HG03159 (cell line): ENCODE data around the gene EIF2B1.
A peak's percentile ranks its signal among the peaks of the same experiment; 100 is the strongest.

ENCODE experiments used
- ATAC-seq: cut with Tn5 transposase; IDR thresholded peaks from one replicate; pipeline ENCODE4 v1.9.1; 2021; ENCODE audit warnings: mild to moderate bottlenecking, moderate library complexity; ENCODE audit not compliant: unreplicated experiment

Gene EIF2B1

DNA sequence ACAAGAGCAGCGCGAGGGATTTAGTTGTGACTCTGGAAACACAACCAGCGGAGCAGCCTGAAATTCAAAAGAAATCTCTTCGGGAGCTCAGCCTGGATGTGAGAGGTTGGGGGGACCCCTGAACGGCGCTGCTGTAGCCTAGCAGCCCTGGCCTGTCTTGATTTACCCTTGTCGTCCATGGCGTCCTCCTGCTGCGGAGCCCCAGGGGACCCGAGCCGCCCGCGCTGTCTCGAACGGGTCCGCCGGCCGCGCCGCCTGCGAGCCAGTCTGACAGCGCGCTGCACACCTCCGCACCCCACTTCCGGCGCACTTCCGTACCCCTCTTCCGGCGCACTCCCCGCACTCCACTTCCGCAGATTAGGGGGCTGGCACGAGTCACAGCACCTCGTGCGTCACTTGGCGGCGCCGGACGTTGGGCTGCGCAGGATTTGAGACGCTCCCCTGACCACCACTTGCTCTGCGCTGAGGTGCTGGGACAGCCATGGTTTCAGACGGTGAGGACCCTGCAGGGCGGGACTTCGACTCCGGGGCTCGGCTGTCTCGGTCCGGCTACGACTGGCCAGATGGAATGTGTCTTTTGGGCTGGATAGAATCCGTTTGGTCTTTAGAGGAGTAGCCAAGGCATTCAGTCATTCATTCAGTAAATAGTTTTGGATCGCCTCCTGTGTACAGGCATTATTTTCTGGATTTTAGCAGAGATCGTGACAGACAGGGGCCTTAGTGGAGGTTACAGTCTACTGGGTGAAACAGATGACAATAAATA, at the start of gene EIF2B1, which contains the start of gene GTF2H3:
Gene EIF2B1 (minus strand): TSS at position 308 of the 763 bp plus-strand sequence. CDS start 129 bp downstream, at position 179.
Gene GTF2H3 (plus strand): TSS at position 451 of the 763 bp plus-strand sequence. CDS start 31 bp downstream, at position 482.
- peak; percentile 95 for ATAC-seq

DNA sequence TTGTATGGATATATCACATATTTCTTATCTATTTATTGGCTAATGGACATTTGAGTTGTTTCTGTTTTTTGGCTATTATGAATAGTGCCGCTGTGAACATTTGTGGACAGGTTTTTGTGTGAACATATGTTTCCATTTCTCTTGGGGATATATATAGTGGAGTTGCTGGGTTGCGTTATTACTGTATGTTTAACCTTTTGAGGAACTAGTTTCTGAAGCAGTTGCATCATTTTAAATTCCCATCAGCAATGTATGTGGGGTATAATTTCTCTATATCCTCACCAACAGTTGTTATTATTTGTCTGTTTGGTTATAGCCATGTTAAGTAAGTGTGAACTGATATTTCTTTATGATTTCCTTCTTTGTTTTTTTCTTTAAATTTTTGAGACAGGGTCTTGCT, 48.1 kb upstream of the EIF2B1 start:
- ATAC-seq: no peak

DNA sequence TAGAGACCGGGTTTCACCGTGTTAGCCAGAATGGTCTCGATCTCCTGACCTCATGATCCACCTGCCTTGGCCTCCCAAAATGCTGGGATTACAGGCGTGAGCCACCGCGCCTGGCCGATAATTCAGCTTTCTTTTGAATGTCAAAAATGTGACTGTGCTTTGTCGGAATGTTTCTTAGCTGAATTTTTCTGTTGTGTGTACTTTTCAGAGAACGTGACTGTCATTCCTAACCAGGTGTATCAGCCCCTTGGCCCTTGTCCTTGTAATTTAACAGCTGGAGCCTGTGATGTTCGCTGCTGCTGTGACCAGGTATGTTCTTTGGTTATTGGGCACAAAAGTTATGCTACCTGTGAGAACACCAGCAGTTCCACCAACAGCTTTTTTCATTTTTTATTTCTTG, 45.5 kb upstream of the EIF2B1 start:
- no peak for ATAC-seq

DNA sequence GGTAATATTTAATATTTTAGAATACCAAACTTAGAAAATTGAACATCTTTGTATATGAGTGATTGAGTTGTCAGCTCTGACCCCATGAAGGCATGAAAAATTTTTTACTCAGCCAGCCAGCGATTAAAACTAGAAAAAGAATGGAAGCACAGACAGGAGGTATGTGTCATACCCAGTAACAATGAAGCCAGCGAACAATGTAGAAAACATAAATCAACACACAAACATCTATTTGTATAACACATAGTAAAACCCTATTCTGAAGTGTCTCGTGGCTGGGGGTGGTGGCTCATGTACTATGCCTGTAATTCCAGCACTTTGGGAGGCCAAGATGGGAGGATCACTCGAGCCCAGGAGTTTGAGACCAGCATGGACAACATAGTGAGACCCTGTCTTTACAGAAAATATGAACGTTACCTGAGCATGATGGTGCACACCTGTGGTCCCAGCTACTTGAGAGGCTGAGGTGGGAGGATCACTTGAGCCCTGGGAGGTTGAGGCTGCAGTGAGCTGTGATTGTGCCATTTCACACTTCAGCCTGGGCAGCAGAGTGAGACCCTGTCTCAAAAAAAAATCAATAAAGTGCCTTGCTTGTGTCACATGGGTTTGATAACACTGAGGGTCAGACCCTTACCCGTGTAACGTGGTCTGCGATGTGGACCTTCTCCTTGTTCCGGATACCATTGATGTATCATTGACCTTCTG, 43.3 kb upstream of the EIF2B1 start:
- ATAC-seq: no peak

DNA sequence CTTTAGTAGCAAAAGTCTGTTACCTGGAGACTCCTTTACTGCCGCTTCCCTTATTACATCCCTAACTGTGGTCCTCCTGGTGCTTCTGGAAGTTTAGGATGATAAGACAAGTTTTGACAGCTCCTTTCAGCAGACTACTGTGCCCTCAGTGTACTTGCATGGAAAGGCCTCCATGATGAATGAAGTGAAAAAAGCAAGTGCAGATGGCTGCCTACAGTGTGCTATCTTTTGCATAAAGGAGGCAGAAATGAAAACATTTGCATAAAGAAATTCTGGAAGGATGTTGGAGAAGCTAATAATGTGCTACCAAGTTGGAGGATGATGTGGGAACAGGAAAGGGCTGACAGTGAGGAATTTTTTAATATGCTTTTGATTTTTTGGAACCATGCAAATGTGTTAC, 42.0 kb upstream of the EIF2B1 start:
- no peak for ATAC-seq

DNA sequence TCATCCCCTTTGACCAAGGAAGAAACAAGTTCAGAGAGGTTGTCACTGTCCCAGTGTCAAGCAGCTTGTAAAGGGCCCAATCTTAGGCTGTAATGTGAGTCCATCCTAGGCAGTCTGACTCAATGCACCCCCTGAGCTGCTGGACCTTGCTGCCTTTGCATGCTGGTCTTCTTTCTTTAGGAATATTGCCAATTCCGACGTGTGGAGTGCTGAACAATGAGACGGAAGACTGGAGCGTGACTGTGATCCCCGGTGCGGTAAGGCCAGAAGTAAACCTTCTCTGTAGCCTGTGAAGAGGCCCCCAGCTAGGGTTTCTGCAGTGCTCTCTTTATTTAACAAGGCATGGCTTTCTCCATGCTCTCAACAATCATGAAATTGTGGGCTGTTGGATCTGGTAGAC, 38.4 kb upstream of the EIF2B1 start:
- no peak for ATAC-seq

DNA sequence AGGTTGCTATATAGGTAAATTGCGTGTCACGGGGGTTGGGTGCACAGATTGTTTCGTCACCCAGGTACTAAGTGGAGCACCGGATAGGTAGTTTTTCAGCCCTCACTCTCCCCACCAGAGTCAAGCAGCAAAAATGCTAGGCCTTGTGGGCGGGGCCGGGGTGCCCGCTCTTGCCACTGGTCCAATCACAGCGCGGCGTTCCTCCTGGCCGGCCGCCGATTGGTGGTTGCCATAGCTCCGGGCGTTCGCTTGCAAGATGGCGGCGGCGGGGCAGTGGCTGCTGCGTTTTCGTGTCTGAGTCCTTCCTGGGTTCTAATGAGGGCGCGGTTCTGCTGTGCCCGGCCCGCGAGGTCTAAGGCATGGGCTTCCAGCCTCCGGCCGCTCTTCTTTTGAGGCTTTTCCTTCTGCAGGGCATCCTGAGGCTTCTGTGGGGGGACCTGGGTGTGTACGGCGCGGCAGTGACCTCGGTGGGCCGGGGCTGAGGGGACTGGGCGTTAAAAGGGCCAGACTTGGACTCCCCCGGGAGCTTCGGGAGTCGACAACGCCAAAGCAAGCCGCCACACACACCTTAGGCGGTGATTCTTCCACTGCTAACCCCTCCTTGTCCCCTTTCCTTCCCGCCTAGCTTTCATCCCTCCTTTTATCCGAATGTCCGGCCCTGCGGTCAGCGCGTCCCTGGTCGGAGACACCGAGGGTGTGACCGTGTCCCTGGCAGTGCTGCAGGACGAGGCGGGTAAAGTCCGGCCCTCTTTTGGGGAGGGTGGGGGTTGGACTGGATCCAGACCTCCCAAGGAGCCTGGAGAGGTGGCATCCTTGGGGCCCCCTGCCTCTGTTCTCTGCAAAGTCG, 37.6 kb upstream of the EIF2B1 start, which contains the start of gene TCTN2:
Gene TCTN2 (plus strand): TSS at position 232 of the 847 bp plus-strand sequence. CDS start 128 bp downstream, at position 360.
- ATAC-seq: peak; percentile 98

DNA sequence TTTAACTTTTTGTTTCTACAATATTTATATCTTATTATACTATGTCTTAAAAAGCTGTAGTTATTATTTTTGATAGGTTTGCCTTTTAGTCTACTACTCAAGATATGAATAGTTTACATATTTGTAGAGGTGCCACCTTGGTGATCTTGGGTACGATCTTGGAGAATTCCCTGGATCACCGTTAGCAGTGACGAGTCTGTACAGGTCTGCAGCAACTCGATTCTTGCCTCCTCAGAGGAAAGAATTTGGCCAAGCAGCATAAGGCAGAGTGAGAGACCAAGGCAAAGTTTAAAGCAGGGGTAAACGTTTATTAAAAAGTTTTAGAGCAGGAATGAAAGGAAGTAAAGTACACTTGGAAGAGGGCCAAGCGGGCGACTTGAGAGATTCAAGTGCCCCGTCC, 34.3 kb upstream of the EIF2B1 start:
- ATAC-seq: no peak

DNA sequence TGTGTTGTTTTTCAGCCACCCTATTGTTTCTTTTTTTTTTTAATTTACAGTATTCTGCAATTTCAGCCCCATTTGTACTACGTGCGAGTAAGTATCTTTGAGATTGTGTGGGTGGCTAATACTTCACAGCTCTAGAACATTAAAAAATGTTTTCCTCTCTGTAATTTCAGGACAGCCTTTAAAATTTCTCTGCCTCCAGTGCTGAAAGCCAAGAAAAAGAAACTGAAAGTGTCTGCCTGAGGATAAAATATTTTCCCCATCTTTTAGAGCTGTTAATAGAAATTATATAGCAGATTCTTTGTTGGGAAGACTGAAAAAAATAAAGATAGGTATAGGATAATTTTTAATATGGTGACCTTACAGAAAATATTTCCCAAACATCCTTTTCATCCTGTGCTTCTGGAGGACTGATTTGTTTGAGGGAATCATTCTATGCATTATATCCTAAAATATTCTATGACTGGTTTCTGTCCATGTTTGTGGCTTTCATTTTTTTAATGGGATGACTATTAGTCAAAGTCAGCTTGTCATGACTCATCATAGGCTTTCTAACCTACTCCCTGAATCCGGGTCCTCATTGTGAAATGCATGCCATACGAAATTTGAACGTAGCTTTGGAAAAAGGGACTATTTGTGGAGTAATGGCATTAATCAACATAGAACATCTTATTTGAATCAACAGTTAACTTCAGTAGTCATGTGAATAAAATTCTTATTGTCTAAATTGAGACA, 26.7 kb upstream of the EIF2B1 start:
- no peak for ATAC-seq

DNA sequence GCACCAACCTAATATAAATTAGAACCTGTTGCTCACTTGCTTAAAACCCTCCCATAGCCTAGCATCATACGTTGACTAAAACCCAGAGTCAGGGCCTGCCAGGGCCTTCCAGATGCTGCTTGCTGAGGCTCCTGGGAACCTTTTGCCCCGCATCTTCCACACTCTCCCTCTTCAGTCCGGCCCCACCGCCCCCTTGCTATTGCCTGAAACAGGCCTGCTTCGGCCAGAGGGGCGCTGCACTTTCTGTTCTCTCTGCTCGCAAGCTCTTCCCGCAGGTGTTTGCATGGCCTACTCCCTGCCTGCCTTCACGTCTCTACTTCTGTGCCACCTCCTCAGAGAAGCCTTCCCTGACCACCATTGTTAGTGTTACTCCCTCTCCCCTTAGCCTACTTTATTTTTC, 23.7 kb upstream of the EIF2B1 start:
- no peak for ATAC-seq

DNA sequence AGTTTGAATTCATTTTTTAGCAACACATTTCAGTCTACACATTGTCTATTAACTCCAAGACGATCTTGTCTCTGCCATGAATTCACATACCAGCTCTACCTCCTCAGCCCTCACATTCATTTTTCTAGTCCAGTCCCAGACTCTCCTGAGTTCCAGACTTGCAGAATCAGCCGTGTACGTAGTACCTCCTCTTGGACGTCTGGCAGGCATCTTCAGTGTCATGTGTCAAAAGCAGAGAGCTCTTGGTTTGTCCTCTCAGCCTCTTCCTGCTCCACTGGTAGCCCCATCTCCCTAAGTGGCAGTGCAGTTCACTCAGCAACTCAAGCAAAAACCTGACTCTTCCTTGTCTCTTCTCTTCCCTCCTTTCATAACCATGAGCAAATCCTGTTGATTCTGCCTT, 22.9 kb upstream of the EIF2B1 start:
- no peak for ATAC-seq

DNA sequence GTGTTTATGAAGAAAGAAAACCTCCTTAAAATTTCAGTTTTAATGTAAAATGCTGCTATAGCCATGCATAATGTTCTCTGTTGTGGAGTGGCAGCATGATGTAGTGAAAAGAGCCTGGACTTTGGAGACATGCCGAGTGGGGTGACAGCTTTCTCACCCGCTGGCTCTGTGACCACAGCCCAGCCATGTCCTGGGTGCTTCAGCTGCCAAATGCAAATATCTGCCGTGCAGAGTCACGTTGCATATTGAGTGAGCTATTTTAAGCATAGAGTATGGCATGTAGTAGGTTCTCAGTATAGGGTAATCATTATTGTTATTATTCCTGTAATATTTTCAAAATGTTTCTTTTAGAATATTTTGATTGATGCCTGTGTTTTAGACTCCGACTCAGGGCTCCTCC, 21.9 kb upstream of the EIF2B1 start:
- peak; percentile 92 for ATAC-seq

DNA sequence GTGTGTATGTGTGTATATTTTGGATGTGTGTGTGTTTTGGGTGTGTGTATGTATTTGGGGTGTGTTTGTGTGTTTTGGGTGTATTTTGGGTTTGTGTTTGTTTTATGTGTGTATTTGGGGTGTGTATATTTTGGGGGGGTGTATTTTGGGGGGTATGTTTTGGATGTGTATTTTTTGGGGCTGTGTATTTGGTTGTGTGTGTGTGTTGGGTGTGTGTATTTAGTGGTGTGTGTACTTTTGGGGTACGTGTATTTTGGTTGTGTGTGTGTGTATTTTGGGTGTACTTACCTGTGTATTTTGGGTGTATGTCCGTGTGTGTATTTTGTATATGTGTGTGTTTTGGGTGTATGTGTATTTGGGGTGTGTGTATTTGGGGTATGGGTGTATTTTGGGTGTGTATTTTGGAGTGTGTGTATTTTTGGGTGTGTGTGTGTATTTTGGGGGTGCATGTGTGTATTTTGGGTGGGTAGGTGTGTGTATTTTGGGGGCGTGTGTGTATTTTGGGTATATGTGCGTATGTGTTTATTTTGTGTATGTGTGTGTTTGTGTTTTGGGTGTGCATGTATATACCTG, 20.7 kb upstream of the EIF2B1 start:
- no peak for ATAC-seq

DNA sequence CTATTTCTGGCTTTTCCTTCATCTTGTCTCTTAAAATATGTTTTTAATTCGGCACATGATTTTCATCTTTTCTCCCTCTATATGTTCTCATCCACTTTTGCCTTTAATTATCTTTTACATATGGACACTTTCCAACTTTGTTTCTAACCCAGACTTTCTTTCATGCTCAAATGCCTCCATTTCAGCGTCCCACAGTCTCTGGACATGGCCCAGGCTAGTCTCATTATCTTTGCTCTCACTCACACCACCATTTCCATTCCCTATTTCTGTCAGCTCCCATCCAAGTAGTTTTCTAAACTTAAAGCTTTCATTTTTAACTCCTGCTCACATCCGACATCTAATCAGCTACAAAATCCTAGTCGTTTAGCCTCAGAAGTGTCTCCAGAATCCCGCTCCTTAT, 14.9 kb upstream of the EIF2B1 start:
- ATAC-seq: no peak

DNA sequence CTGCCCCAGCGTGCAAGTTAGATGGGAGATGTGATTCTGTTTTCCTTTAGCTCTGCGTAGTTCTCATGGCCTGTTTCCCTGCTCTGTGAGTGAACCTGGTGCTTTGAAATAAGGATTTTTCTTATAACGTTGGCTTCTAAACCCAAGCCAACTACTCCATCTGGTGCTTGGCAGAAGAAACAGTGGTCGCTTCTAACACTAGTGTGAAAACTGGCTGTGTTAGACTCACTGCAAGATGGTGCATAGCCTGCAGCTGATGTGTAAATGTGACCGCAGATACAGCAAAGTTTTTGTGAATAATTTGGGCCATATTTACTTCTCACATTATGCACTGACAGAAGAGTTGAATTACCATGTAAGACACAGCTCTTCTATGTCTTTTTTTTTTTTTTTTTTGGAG, 12.4 kb upstream of the EIF2B1 start:
- no peak for ATAC-seq

DNA sequence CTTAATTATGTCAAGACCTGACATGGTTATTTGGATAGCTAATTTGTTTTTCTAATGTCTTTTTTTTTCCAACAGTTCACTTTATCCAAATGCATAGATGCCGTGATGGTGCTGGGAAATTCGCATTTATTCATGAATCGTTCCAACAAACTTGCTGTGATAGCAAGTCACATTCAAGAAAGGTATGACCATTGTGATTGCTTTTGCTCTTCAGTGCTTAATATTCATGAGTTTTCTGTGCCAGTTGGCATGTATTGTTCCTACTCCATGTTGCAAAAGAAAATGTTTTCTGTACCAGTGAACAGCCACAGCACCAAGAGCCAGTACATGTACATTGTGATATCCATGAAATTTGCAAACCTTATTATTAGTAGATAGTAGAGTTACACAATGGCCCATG, 11.9 kb upstream of the EIF2B1 start:
- no peak for ATAC-seq

DNA sequence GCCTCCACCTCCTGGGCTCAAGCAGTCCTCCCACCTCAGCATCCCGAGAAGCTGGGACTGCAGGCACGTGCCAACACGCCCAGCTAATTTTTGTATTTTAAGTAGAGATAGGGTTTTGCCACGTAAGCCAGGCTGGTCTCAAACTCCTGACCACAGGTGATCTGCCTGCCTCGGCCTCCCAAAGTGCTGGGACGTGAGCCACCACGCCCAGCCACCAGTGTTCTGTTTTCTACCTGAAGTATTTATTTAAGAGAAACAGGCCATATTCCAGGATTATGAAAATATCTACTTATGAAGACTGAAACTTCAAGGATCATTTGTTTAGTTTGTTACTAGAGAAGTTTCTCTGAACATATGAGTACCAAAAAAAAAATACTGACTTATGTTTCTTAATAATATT, 10.4 kb upstream of the EIF2B1 start:
- ATAC-seq: no peak

DNA sequence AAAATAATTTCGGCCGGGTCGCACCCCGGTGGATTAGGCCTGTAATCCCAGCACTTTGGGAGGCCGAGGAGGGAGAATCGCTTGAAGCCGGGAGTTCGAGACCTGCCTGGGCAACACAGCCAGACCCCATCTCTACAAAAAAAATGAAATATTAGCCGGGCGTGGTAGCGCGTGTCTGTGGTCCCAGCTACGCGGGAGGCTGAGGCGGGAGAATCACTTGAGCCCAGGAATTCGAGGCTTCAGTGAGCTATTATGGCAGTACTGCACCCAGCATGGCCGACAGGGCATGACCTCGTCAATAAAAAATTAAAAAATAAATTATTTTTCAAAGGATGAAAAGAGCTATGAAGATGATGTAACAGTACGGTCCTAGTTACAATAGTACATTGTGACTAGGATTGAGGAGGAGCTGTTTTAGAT, 666 bp upstream of the EIF2B1 start:
- ATAC-seq: no peak

DNA sequence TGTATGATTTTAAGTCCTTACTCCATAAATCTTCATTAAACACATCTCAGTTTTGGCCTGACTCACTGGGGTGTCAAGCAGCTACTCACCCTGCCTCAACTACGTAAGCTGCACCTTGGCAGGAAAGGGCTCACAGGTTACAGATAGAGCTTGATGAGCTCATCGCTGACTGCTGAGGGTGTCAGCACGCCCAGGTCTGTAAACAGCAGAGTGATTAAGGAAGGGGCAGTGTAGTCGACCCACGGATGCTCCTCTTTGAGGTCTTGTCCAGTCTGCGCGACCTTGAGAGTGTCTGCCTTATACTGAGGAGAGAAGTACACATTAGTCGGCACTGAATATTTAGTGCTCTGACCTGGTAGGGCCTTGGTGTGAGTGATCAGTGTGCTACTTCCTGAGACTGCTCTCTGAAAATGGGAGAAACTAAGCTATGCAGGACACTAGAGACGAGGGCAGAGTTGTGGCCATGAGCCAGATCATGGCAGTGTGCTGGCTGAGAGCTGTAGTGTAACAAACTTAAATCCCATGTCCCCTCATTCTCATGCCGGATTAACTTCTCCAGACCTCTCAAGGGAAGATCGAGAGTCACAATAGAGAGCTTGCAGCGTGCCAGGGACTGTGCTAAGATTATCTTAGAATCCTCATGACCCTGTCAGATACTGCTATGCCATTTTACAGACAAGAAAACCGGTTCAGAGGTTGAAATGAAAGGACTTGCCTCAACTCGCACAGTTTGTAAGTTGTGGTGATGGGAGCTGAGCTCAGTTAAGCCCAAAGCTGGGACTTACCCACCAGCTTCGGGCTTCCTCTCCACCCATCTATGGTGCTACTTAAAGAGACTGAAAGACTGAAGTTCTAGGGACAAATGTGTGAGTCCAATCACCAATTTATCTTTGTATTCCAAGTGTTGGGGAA, 11.6 kb downstream of the EIF2B1 start:
- ATAC-seq: no peak
